WTC11 (cell line): ENCODE results near the gene SALL1. TPM values are rescaled to one million over a fixed set of nuclear protein-coding genes. Genes with fewer than 3 reads are reported as not detected.

ENCODE experiments used
- ATAC-seq: fragments of 200-7000 bp; cut with Tn5 transposase; 2 replicates; pipeline ENCODE4 v1.10.0; 2021; ENCODE audit warnings: mild to moderate bottlenecking, moderate library complexity
- CTCF ChIA-PET: fragments of 300-600 bp; sonication (Branson Sonifier 250); formaldehyde crosslinking; loops from one replicate; lab custom pipeline; 2021; ENCODE audit warnings: antibody characterized with exemption; lab: Charles Lee
- POLR2A ChIA-PET: fragments of 350-600 bp; sonication (Branson Sonifier 250); formaldehyde crosslinking; loops from one replicate; lab custom pipeline; 2021; ENCODE audit warnings: antibody characterized with exemption; lab: Charles Lee
- DNase-seq: peaks from one replicate; pipeline ENCODE4 v3.0.0; 2021; ENCODE audit warnings: low spot score
- H3K27ac Mint-ChIP-seq: 2 replicates; pipeline ENCODE4 v1.8.0; 2021; ENCODE audit warnings: mixed read lengths
- H3K27me3 Mint-ChIP-seq: 2 replicates; pipeline ENCODE4 v1.8.0; 2021; ENCODE audit warnings: low read depth, mild to moderate bottlenecking, moderate library complexity, mixed read lengths
- H3K36me3 Mint-ChIP-seq: 2 replicates; pipeline ENCODE4 v1.8.0; 2021; ENCODE audit warnings: mixed read lengths
- H3K4me1 Mint-ChIP-seq: 2 replicates; pipeline ENCODE4 v1.8.0; 2022; ENCODE audit warnings: mixed read lengths
- H3K4me3 Mint-ChIP-seq: 2 replicates; pipeline ENCODE4 v1.8.0; 2021; ENCODE audit warnings: mild to moderate bottlenecking, moderate library complexity, mixed read lengths
- H3K9me3 Mint-ChIP-seq: 2 replicates; pipeline ENCODE4 v1.8.0; 2021; ENCODE audit warnings: mixed read lengths
- ATF1 ChIP-seq: sonication (generic); formaldehyde crosslinking; IDR thresholded peaks from 2 replicates; pipeline ENCODE4 v1.8.1; 2023; ENCODE audit warnings: mild to moderate bottlenecking, moderate library complexity, missing genetic modification reagents
- CBFB ChIP-seq: sonication (generic); formaldehyde crosslinking; IDR thresholded peaks from 2 replicates; pipeline ENCODE4 v1.8.1; 2022; ENCODE audit warnings: mild to moderate bottlenecking, low read depth, missing genetic modification reagents
- EMX1 ChIP-seq: fragments of 250-450 bp; sonication (Bioruptor Pico); IDR thresholded peaks from 2 replicates; pipeline ENCODE4 v1.8.0; 2021; ENCODE audit warnings: mild to moderate bottlenecking
- ETV6 ChIP-seq: sonication (generic); formaldehyde crosslinking; IDR thresholded peaks from 2 replicates; pipeline ENCODE4 v1.8.1; 2022; ENCODE audit warnings: mild to moderate bottlenecking, missing genetic modification reagents
- FOXK1 ChIP-seq: sonication (generic); formaldehyde crosslinking; IDR thresholded peaks from 2 replicates; pipeline ENCODE4 v1.8.0; 2022; ENCODE audit warnings: mild to moderate bottlenecking, moderate library complexity, missing genetic modification reagents
- GTF2I ChIP-seq: fragments of 250-450 bp; sonication (Bioruptor Pico); conservative IDR thresholded peaks from 2 replicates; pipeline ENCODE4 v1.4.0; 2021; ENCODE audit warnings: mild to moderate bottlenecking
- MLX ChIP-seq: sonication (generic); formaldehyde crosslinking; IDR thresholded peaks from 2 replicates; pipeline ENCODE4 v1.8.1; 2023; ENCODE audit warnings: mild to moderate bottlenecking, missing genetic modification reagents, moderate library complexity
- NFATC4 ChIP-seq: fragments of 250-450 bp; sonication (Bioruptor Pico); IDR thresholded peaks from 2 replicates; pipeline ENCODE4 v1.9.0; 2021; ENCODE audit warnings: mild to moderate bottlenecking
- PREB ChIP-seq: sonication (generic); formaldehyde crosslinking; IDR thresholded peaks from 2 replicates; pipeline ENCODE4 v1.8.1; 2022; ENCODE audit warnings: mild to moderate bottlenecking, missing genetic modification reagents, moderate library complexity, borderline replicate concordance
- RELA ChIP-seq: sonication (generic); formaldehyde crosslinking; IDR thresholded peaks from 2 replicates; pipeline ENCODE4 v1.8.1; 2022; ENCODE audit warnings: missing genetic modification reagents, mild to moderate bottlenecking, borderline replicate concordance
- SMAD4 ChIP-seq: sonication (generic); formaldehyde crosslinking; IDR thresholded peaks from 2 replicates; pipeline ENCODE4 v1.8.0; 2022; ENCODE audit warnings: mild to moderate bottlenecking, missing genetic modification reagents
- SOX15 ChIP-seq: fragments of 250-450 bp; sonication (Bioruptor Pico); IDR thresholded peaks from 2 replicates; pipeline ENCODE4 v1.9.0; 2021; ENCODE audit warnings: mild to moderate bottlenecking
- USF1 ChIP-seq: sonication (generic); formaldehyde crosslinking; IDR thresholded peaks from 2 replicates; pipeline ENCODE4 v1.8.0; 2022; ENCODE audit warnings: mild to moderate bottlenecking, missing genetic modification reagents
- ZNF263 ChIP-seq: sonication (generic); formaldehyde crosslinking; IDR thresholded peaks from 2 replicates; pipeline ENCODE4 v1.8.1; 2022; ENCODE audit warnings: low read depth, mild to moderate bottlenecking, moderate library complexity, missing genetic modification reagents
- ZNF425 ChIP-seq: fragments of 250-450 bp; sonication (Bioruptor Pico); conservative IDR thresholded peaks from 2 replicates; pipeline ENCODE4 v1.9.0; 2021; ENCODE audit warnings: mild to moderate bottlenecking
- total RNA-seq: library from RNA; stranded (reverse); gene quantifications from 3 replicates; pipeline ENCODE4 v1.2.3, GENCODE V29; 2021
- TF ChIP-seq, protein P1 (sequence below): fragments of 250-450 bp; sonication (Bioruptor Pico); IDR thresholded peaks from 2 replicates; pipeline ENCODE4 v1.9.0; 2021; ENCODE audit warnings: mild to moderate bottlenecking, borderline replicate concordance
- TF ChIP-seq, protein P2 (sequence below): sonication (generic); formaldehyde crosslinking; IDR thresholded peaks from 2 replicates; pipeline ENCODE4 v1.8.1; 2022; ENCODE audit warnings: mild to moderate bottlenecking, moderate library complexity, missing genetic modification reagents
- TF ChIP-seq, protein P3 (sequence below): sonication (generic); formaldehyde crosslinking; IDR thresholded peaks from 2 replicates; pipeline ENCODE4 v1.8.0; 2023; ENCODE audit warnings: missing genetic modification reagents
- TF ChIP-seq, protein P4 (sequence below): sonication (generic); formaldehyde crosslinking; IDR thresholded peaks from 2 replicates; pipeline ENCODE4 v1.8.1; 2023; ENCODE audit warnings: mild to moderate bottlenecking, missing genetic modification reagents
- TF ChIP-seq, protein P5 (sequence below): sonication (generic); formaldehyde crosslinking; IDR thresholded peaks from 2 replicates; pipeline ENCODE4 v1.8.1; 2023; ENCODE audit warnings: mild to moderate bottlenecking, moderate library complexity, missing genetic modification reagents

Gene SALL1
- total RNA-seq, 1 experiment from 2014 or later, result 63.9 TPM

DNA sequence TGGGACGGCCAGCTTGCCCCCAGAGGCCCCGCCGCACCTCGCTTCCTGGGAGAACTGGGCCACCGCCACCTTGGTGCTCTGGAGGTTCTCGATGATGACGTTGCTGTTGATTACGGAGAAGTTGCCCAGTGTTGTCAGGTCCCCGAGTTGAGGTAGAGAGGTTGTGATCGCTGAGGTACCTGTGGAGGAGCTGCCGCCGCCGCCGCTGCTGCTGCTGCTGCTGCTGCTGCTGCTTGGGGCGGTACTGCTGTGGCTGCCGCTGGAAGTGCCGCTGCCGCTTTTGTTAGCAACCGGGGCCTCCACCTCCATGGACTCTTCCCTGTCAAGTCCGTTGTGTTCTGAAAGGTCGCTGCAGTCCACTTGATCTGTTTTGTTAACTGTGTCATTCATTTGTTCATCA lies 9.5 kb downstream of the SALL1 start:
- Mint-ChIP-seq H3K4me1 (peaks cover 51% of the 10 kb centered on the region), H3K4me3 (no peak overlapping the region), H3K27me3 (no peaks in the 10 kb centered on the region), H3K27ac (no peak overlapping the region), H3K9me3 (no peaks in the 10 kb centered on the region), H3K36me3 (peaks cover 65% of the 10 kb centered on the region)
- DNase-seq (no peak), ATAC-seq (no peak)
- no peak for TF ChIP-seq MLX (CRISPR knock-in tag)
- TF ChIP-seq, protein P1, sequence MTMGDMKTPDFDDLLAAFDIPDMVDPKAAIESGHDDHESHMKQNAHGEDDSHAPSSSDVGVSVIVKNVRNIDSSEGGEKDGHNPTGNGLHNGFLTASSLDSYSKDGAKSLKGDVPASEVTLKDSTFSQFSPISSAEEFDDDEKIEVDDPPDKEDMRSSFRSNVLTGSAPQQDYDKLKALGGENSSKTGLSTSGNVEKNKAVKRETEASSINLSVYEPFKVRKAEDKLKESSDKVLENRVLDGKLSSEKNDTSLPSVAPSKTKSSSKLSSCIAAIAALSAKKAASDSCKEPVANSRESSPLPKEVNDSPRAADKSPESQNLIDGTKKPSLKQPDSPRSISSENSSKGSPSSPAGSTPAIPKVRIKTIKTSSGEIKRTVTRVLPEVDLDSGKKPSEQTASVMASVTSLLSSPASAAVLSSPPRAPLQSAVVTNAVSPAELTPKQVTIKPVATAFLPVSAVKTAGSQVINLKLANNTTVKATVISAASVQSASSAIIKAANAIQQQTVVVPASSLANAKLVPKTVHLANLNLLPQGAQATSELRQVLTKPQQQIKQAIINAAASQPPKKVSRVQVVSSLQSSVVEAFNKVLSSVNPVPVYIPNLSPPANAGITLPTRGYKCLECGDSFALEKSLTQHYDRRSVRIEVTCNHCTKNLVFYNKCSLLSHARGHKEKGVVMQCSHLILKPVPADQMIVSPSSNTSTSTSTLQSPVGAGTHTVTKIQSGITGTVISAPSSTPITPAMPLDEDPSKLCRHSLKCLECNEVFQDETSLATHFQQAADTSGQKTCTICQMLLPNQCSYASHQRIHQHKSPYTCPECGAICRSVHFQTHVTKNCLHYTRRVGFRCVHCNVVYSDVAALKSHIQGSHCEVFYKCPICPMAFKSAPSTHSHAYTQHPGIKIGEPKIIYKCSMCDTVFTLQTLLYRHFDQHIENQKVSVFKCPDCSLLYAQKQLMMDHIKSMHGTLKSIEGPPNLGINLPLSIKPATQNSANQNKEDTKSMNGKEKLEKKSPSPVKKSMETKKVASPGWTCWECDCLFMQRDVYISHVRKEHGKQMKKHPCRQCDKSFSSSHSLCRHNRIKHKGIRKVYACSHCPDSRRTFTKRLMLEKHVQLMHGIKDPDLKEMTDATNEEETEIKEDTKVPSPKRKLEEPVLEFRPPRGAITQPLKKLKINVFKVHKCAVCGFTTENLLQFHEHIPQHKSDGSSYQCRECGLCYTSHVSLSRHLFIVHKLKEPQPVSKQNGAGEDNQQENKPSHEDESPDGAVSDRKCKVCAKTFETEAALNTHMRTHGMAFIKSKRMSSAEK, result no peak
- no peak for TF ChIP-seq ATF1
- TF ChIP-seq PREB (CRISPR knock-in tag), result no peak
- TF ChIP-seq, protein P2, sequence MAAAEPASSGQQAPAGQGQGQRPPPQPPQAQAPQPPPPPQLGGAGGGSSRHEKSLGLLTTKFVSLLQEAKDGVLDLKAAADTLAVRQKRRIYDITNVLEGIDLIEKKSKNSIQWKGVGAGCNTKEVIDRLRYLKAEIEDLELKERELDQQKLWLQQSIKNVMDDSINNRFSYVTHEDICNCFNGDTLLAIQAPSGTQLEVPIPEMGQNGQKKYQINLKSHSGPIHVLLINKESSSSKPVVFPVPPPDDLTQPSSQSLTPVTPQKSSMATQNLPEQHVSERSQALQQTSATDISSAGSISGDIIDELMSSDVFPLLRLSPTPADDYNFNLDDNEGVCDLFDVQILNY (CRISPR knock-in tag), result no peak
- TF ChIP-seq EMX1, result no peak
- TF ChIP-seq ZNF425 (CRISPR knock-in tag), result no peak
- TF ChIP-seq SMAD4 (CRISPR knock-in tag), result no peak
- TF ChIP-seq, protein P3, sequence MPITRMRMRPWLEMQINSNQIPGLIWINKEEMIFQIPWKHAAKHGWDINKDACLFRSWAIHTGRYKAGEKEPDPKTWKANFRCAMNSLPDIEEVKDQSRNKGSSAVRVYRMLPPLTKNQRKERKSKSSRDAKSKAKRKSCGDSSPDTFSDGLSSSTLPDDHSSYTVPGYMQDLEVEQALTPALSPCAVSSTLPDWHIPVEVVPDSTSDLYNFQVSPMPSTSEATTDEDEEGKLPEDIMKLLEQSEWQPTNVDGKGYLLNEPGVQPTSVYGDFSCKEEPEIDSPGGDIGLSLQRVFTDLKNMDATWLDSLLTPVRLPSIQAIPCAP (CRISPR knock-in tag), result no peak
- no peak for TF ChIP-seq RELA (CRISPR knock-in tag)
- TF ChIP-seq, protein P4, sequence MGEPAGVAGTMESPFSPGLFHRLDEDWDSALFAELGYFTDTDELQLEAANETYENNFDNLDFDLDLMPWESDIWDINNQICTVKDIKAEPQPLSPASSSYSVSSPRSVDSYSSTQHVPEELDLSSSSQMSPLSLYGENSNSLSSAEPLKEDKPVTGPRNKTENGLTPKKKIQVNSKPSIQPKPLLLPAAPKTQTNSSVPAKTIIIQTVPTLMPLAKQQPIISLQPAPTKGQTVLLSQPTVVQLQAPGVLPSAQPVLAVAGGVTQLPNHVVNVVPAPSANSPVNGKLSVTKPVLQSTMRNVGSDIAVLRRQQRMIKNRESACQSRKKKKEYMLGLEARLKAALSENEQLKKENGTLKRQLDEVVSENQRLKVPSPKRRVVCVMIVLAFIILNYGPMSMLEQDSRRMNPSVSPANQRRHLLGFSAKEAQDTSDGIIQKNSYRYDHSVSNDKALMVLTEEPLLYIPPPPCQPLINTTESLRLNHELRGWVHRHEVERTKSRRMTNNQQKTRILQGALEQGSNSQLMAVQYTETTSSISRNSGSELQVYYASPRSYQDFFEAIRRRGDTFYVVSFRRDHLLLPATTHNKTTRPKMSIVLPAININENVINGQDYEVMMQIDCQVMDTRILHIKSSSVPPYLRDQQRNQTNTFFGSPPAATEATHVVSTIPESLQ (CRISPR knock-in tag), result no peak
- TF ChIP-seq ETV6 (CRISPR knock-in tag), result no peak
- no peak for TF ChIP-seq SOX15
- TF ChIP-seq GTF2I (CRISPR knock-in tag), result no peak
- no peak for TF ChIP-seq CBFB
- TF ChIP-seq, protein P5, sequence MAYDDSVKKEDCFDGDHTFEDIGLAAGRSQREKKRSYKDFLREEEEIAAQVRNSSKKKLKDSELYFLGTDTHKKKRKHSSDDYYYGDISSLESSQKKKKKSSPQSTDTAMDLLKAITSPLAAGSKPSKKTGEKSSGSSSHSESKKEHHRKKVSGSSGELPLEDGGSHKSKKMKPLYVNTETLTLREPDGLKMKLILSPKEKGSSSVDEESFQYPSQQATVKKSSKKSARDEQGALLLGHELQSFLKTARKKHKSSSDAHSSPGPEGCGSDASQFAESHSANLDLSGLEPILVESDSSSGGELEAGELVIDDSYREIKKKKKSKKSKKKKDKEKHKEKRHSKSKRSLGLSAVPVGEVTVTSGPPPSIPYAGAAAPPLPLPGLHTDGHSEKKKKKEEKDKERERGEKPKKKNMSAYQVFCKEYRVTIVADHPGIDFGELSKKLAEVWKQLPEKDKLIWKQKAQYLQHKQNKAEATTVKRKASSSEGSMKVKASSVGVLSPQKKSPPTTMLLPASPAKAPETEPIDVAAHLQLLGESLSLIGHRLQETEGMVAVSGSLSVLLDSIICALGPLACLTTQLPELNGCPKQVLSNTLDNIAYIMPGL (CRISPR knock-in tag), result no peak
- no peak for TF ChIP-seq USF1 (CRISPR knock-in tag)
- no peak for TF ChIP-seq ZNF263
- no peak for TF ChIP-seq NFATC4
- TF ChIP-seq FOXK1 (CRISPR knock-in tag), result no peak
- ChIA-PET CTCF (no interaction called here), POLR2A (interaction anchor here (0.9 kb wide), 1 partner anchor 16 kb away, joined by 4 read pairs; no protein-coding TSS in a partner anchor)
